Loucy (cell line): Measurements from ENCODE around the gene UPP1.

Experiments used
- H2AFZ ChIP-seq: fragments of 200-600 bp; sonication (generic); 2 replicates; pipeline ENCODE4 v1.6.0; 2016; ENCODE audit warnings: antibody characterized with exemption, mild to moderate bottlenecking, low read length, moderate library complexity
- H3F3A ChIP-seq: fragments of 200-600 bp; 2 replicates; pipeline ENCODE4 v1.6.0; 2016; ENCODE audit warnings: antibody characterized with exemption, low read depth, mild to moderate bottlenecking
- H3K27me3 ChIP-seq: fragments of 200-600 bp; sonication (generic); 2 replicates; pipeline ENCODE4 v1.6.1; 2014; ENCODE audit warnings: low read length, mild to moderate bottlenecking; ENCODE audit not compliant: insufficient read depth, poor library complexity, severe bottlenecking
- H3K36me3 ChIP-seq: fragments of 200-600 bp; sonication (generic); 2 replicates; pipeline ENCODE4 v1.6.1; 2016; ENCODE audit warnings: low read length; ENCODE audit not compliant: insufficient read depth
- H3K4me1 ChIP-seq: fragments of 200-600 bp; sonication (generic); 2 replicates; pipeline ENCODE4 v1.5.1; 2014; ENCODE audit warnings: low read length, mild to moderate bottlenecking; ENCODE audit not compliant: insufficient read depth, poor library complexity, severe bottlenecking
- H3K4me2 ChIP-seq: fragments of 200-600 bp; sonication (generic); 2 replicates; pipeline ENCODE4 v1.6.0; 2014; ENCODE audit warnings: antibody characterized with exemption, low read length, low read depth, mild to moderate bottlenecking; ENCODE audit not compliant: poor library complexity, severe bottlenecking
- H3K4me3 ChIP-seq: fragments of 200-600 bp; sonication (generic); 2 replicates; pipeline ENCODE4 v1.5.1; 2014; ENCODE audit warnings: low read length, mild to moderate bottlenecking, mixed read lengths; ENCODE audit not compliant: poor library complexity, severe bottlenecking
- H3K79me2 ChIP-seq: fragments of 200-600 bp; sonication (generic); 2 replicates; pipeline ENCODE4 v1.6.1; 2014; ENCODE audit warnings: low read length; ENCODE audit not compliant: insufficient read depth
- H3K9ac ChIP-seq: fragments of 200-600 bp; sonication (generic); 2 replicates; pipeline ENCODE4 v1.6.0; 2014; ENCODE audit warnings: mild to moderate bottlenecking, low read depth, low read length, moderate library complexity; ENCODE audit not compliant: poor library complexity, severe bottlenecking
- H3K9me2 ChIP-seq: fragments of 200-600 bp; sonication (generic); replicated peaks from 2 replicates; pipeline ENCODE4 v1.6.1; 2016; ENCODE audit warnings: low read depth, low read length, mixed read lengths
- H3K9me3 ChIP-seq: fragments of 200-600 bp; sonication (generic); 2 replicates; pipeline ENCODE4 v1.6.1; 2014; ENCODE audit warnings: mild to moderate bottlenecking, antibody characterized with exemption, low read length, low read depth; ENCODE audit not compliant: insufficient read depth
- H4K20me1 ChIP-seq: fragments of 200-600 bp; sonication (generic); 2 replicates; pipeline ENCODE4 v1.6.0; 2014; ENCODE audit warnings: antibody characterized with exemption, low read length, mild to moderate bottlenecking; ENCODE audit not compliant: insufficient read depth, poor library complexity, severe bottlenecking
- EZH2phosphoT487 ChIP-seq: fragments of 200-600 bp; IDR thresholded peaks from 2 replicates; pipeline ENCODE4 v1.6.1; 2018; ENCODE audit warnings: antibody characterized with exemption, mild to moderate bottlenecking, moderate library complexity, borderline replicate concordance
- TF ChIP-seq, protein P1 (sequence below): fragments of 200-600 bp; sonication (generic); conservative IDR thresholded peaks from 2 replicates; pipeline ENCODE4 v1.5.1; 2014; ENCODE audit warnings: mild to moderate bottlenecking, antibody characterized with exemption, low read length

The UPP1 gene

DNA sequence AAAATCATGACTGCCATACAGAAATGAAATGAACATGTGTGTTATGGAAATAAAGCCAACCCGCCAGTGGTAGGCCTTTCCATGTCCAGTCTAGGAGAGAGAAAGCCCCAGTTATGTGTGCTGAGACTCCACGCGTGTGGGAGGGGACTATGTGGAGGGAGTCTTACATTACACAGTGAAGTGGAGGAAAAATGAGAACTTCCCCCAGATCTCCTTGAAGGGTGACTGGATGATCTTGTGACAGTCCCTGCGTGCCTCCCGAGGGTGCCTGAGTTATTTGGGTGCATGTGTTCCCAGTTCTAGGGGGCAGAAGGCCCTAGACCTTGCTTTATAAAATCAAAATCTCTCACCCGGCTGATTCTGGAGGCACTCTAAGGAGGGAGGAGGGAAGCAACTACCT, 24.2 kb downstream of the UPP1 start:
- H3K9ac ChIP-seq: no peak overlapping the region
- H3K4me3 ChIP-seq: no peak overlapping the region
- H3K9me3 ChIP-seq: no peaks in the 10 kb centered on the region
- H3K36me3 ChIP-seq: no peaks in the 10 kb centered on the region
- H2AFZ ChIP-seq: no peak overlapping the region
- no peaks in the 10 kb centered on the region for H3K27me3 ChIP-seq
- H4K20me1 ChIP-seq: no peaks in the 10 kb centered on the region
- H3K4me1 ChIP-seq: no peaks in the 10 kb centered on the region
- no peaks in the 10 kb centered on the region for H3K79me2 ChIP-seq
- H3F3A ChIP-seq: no peaks in the 10 kb centered on the region
- TF ChIP-seq, protein P1, sequence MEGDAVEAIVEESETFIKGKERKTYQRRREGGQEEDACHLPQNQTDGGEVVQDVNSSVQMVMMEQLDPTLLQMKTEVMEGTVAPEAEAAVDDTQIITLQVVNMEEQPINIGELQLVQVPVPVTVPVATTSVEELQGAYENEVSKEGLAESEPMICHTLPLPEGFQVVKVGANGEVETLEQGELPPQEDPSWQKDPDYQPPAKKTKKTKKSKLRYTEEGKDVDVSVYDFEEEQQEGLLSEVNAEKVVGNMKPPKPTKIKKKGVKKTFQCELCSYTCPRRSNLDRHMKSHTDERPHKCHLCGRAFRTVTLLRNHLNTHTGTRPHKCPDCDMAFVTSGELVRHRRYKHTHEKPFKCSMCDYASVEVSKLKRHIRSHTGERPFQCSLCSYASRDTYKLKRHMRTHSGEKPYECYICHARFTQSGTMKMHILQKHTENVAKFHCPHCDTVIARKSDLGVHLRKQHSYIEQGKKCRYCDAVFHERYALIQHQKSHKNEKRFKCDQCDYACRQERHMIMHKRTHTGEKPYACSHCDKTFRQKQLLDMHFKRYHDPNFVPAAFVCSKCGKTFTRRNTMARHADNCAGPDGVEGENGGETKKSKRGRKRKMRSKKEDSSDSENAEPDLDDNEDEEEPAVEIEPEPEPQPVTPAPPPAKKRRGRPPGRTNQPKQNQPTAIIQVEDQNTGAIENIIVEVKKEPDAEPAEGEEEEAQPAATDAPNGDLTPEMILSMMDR: no peak
- no peak for TF ChIP-seq EZH2phosphoT487
- no peaks in the 10 kb centered on the region for H3K9me2 ChIP-seq
- H3K4me2 ChIP-seq: no peak overlapping the region

DNA sequence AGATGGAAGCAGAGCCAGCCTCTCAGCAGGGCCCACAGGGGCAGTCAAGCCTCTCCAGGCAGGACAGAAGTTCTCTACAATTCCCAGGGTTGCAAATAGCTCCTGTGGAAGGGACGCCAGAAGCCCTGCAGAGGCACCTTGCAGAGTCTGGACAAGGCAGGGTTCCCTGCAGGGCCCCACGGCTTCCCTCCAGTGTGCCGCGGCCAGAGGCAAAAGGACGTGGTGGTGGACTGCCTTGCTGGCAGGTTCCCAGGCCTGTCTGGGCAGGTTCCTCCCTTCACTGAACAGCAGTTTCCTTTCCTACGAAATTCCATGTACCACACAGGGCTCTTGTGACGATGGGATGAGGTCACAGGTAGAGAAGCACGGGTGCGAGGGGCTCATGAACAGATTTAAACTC, 25.1 kb downstream of the UPP1 start:
- Histone ChIP-seq H3K4me3 (no peak overlapping the region), H3K9me2 (no peaks in the 10 kb centered on the region), H3K9ac (no peak overlapping the region), H3F3A (no peaks in the 10 kb centered on the region), H3K4me2 (no peak overlapping the region), H3K9me3 (no peaks in the 10 kb centered on the region), H4K20me1 (no peaks in the 10 kb centered on the region), H3K79me2 (no peaks in the 10 kb centered on the region), H3K27me3 (no peaks in the 10 kb centered on the region), H3K36me3 (no peaks in the 10 kb centered on the region), H2AFZ (no peak overlapping the region), H3K4me1 (no peaks in the 10 kb centered on the region)
- TF ChIP-seq EZH2phosphoT487: no peak
- TF ChIP-seq, protein P1: no peak

DNA sequence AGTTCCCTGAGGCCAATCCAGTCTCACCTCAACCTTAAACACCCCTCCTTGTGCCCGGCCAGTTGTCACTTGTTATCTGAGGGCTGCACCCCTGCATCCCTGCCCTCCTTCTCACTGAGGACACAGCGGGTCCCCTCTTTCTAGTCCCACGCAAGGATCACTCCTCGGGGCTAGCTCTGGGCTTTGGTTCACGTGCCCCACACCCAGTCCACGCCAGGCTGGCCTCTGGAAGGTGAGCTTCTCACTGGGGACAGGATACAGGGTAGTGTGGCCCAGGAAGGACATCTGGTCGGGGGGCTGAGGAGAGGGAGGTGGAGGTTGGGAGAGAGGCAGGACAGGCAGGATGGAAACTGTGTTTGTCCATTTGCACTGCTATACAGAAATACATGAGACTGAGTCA, 25.5 kb downstream of the UPP1 start:
- no peaks in the 10 kb centered on the region for H3F3A ChIP-seq
- no peak overlapping the region for H3K4me2 ChIP-seq
- no peaks in the 10 kb centered on the region for H3K9me2 ChIP-seq
- H3K36me3 ChIP-seq: no peaks in the 10 kb centered on the region
- no peaks in the 10 kb centered on the region for H3K27me3 ChIP-seq
- no peak overlapping the region for H3K4me3 ChIP-seq
- H4K20me1 ChIP-seq: no peaks in the 10 kb centered on the region
- no peaks in the 10 kb centered on the region for H3K9me3 ChIP-seq
- no peak for TF ChIP-seq EZH2phosphoT487
- TF ChIP-seq, protein P1: no peak
- H3K79me2 ChIP-seq: no peaks in the 10 kb centered on the region
- H3K4me1 ChIP-seq: no peaks in the 10 kb centered on the region
- no peak overlapping the region for H2AFZ ChIP-seq
- H3K9ac ChIP-seq: no peak overlapping the region
